Activated CD4-positive, alpha-beta memory T cell treated with anti-CD3 and anti-CD28 coated beads for 36 hours (primary cell): ENCODE data around the gene CXXC1. TPM values are rescaled to one million over a fixed set of nuclear protein-coding genes. Genes with fewer than 3 reads are reported as not detected.

Experiments used
- CTCF ChIA-PET: fragments of 350-600 bp; sonication (Branson Sonifier 250); formaldehyde crosslinking; loops from one replicate; lab custom pipeline; 2021; ENCODE audit warnings: antibody characterized with exemption, inconsistent platforms; lab: Charles Lee
- POLR2A ChIA-PET: fragments of 350-600 bp; sonication (Branson Sonifier 250); formaldehyde crosslinking; loops from one replicate; lab custom pipeline; 2021; ENCODE audit warnings: antibody characterized with exemption; lab: Charles Lee
- DNase-seq: peaks from one replicate; pipeline ENCODE4 v3.0.0-alpha.2; 2020
- H3K27ac Mint-ChIP-seq: one replicate; pipeline ENCODE4 v1.8.0; 2021; ENCODE audit warnings: mixed read lengths
- H3K27me3 Mint-ChIP-seq: one replicate; pipeline ENCODE4 v1.8.0; 2021; ENCODE audit warnings: mixed read lengths
- H3K36me3 Mint-ChIP-seq: one replicate; pipeline ENCODE4 v1.8.0; 2021; ENCODE audit warnings: mixed read lengths
- H3K4me1 Mint-ChIP-seq: one replicate; pipeline ENCODE4 v1.8.0; 2021; ENCODE audit warnings: low read depth, mixed read lengths
- H3K4me3 Mint-ChIP-seq: one replicate; pipeline ENCODE4 v1.8.0; 2021; ENCODE audit warnings: mild to moderate bottlenecking, mixed read lengths
- H3K9me3 Mint-ChIP-seq: one replicate; pipeline ENCODE4 v1.8.0; 2021; ENCODE audit warnings: mixed read lengths
- intact Hi-C: fragments of 100-400 bp; cut with micrococcal nuclease; formaldehyde crosslinking; loops from one replicate; pipeline ENCODE4 v1.15.1; 2023
- total RNA-seq, 2 experiments: library from RNA; stranded (reverse); gene quantifications; one replicate each; pipeline ENCODE4 v1.2.3, GENCODE V29; 2021

Gene CXXC1
- total RNA-seq, 2 experiments from 2014 or later = 80.8 to 80.9 TPM

GRCh38 chr18:50281295-50281971, 6.1 kb downstream of the CXXC1 start, which contains the start of gene MBD1:
Gene MBD1, minus strand, starts transcription at chr18:50281523. Its CDS starts 1,531 bp downstream, at chr18:50279992.
- POLR2A ChIA-PET = interaction anchor here (1.1 to 1.5 kb wide), 3 partner anchors 13 to 27 kb away, joined by 3 to 9 read pairs (median 8); partner anchors contain the start of gene CFAP53
- Mint-ChIP-seq H3K27me3 (no peaks in the 10 kb centered on the region), H3K9me3 (no peaks in the 10 kb centered on the region), H3K36me3 (peaks cover 61% of the 10 kb centered on the region), H3K4me3 (peak within 1 kb of the TSS; percentile 95), H3K27ac (peak within 1 kb of the TSS; percentile 90), H3K4me1 (peaks cover 35% of the 10 kb centered on the region)
- intact Hi-C loops = loop anchor here (1.0 to 10.0 kb wide), 3 partner anchors 15 to 1347 kb away; partner anchors contain the start of gene CFAP53
- CTCF ChIA-PET = interaction anchor here (1.4 to 2.1 kb wide), 3 partner anchors 13 to 76 kb away, joined by 4 to 21 read pairs (median 9); partner anchors contain the start of gene CFAP53
- peak; percentile 97 for DNase-seq

GRCh38 chr18:50280707-50281294, 6.7 kb downstream of the CXXC1 start:
- DNase-seq = no peak
- peak overlapping the region; percentile 95 for H3K4me3 Mint-ChIP-seq
- peaks cover 62% of the 10 kb centered on the region for H3K36me3 Mint-ChIP-seq
- no peaks in the 10 kb centered on the region for H3K9me3 Mint-ChIP-seq
- intact Hi-C loops = loop anchor here (1.0 to 10.0 kb wide), 3 partner anchors 14 to 1346 kb away; partner anchors contain the start of gene CFAP53
- no peaks in the 10 kb centered on the region for H3K27me3 Mint-ChIP-seq
- H3K4me1 Mint-ChIP-seq = peaks cover 30% of the 10 kb centered on the region
- H3K27ac Mint-ChIP-seq = peak overlapping the region; percentile 90
- CTCF ChIA-PET = interaction anchor here (1.4 to 2.1 kb wide), 3 partner anchors 12 to 77 kb away, joined by 4 to 21 read pairs (median 9); partner anchors contain the start of gene CFAP53
- POLR2A ChIA-PET = interaction anchor here (1.4 to 1.5 kb wide), 2 partner anchors 12 to 28 kb away, joined by 3 to 8 read pairs; no protein-coding TSS in a partner anchor

- peaks cover 60% of the 10 kb centered on the region for H3K36me3 Mint-ChIP-seq
- ChIA-PET POLR2A (no interaction called here), CTCF (interaction anchor here (0.7 to 2.3 kb wide), 2 partner anchors 11 to 12 kb away, joined by 3 to 12 read pairs; no protein-coding TSS in a partner anchor)
- no peaks in the 10 kb centered on the region for H3K9me3 Mint-ChIP-seq
- peaks cover 30% of the 10 kb centered on the region for H3K4me1 Mint-ChIP-seq
- H3K27ac Mint-ChIP-seq = no peak overlapping the region
- intact Hi-C loops = loop anchor here (10.0 kb wide), 1 partner anchor 1345 kb away; no protein-coding TSS in a partner anchor
- no peaks in the 10 kb centered on the region for H3K27me3 Mint-ChIP-seq
- H3K4me3 Mint-ChIP-seq = peak overlapping the region; percentile 95
- no peak for DNase-seq
Observed at GRCh38 chr18:50279752-50280151, 7.7 kb downstream of the CXXC1 start.

- intact Hi-C loops = no loop called here
- Mint-ChIP-seq H3K27me3 (no peaks in the 10 kb centered on the region), H3K9me3 (no peaks in the 10 kb centered on the region), H3K36me3 (peaks cover 57% of the 10 kb centered on the region), H3K27ac (no peak overlapping the region), H3K4me3 (no peak overlapping the region), H3K4me1 (peaks cover 23% of the 10 kb centered on the region)
- POLR2A ChIA-PET = no interaction called here
- no peak for DNase-seq
- CTCF ChIA-PET = interaction anchor here (2.3 kb wide), 1 partner anchor 9 kb away, joined by 12 read pairs; no protein-coding TSS in a partner anchor
Observed at GRCh38 chr18:50277942-50278341, 9.6 kb downstream of the CXXC1 start.

GRCh38 chr18:50276452-50276851, 11.0 kb downstream of the CXXC1 start:
- H3K27me3 Mint-ChIP-seq = no peaks in the 10 kb centered on the region

GRCh38 chr18:50275503-50276036, 11.9 kb downstream of the CXXC1 start:
- Mint-ChIP-seq H3K4me3 (no peak overlapping the region), H3K36me3 (peaks cover 56% of the 10 kb centered on the region), H3K9me3 (no peaks in the 10 kb centered on the region), H3K4me1 (peaks cover 16% of the 10 kb centered on the region), H3K27ac (no peak overlapping the region), H3K27me3 (no peaks in the 10 kb centered on the region)
- DNase-seq = no peak
- ChIA-PET POLR2A (no interaction called here), CTCF (no interaction called here)
- intact Hi-C loops = no loop called here

More at GRCh38 chr18:50276452-50276851, 11.0 kb downstream of the CXXC1 start:
- Mint-ChIP-seq H3K9me3 (no peaks in the 10 kb centered on the region), H3K4me3 (no peak overlapping the region), H3K36me3 (peaks cover 55% of the 10 kb centered on the region), H3K27ac (no peak overlapping the region), H3K4me1 (peaks cover 17% of the 10 kb centered on the region)
- no peak for DNase-seq
- POLR2A ChIA-PET = no interaction called here
- intact Hi-C loops = no loop called here
- CTCF ChIA-PET = no interaction called here

GRCh38 chr18:50274941-50275340, 12.6 kb downstream of the CXXC1 start:
- H3K36me3 Mint-ChIP-seq = peaks cover 54% of the 10 kb centered on the region
- peaks cover 10% of the 10 kb centered on the region for H3K4me1 Mint-ChIP-seq
- ChIA-PET CTCF (no interaction called here), POLR2A (no interaction called here)
- intact Hi-C loops = no loop called here
- H3K27me3 Mint-ChIP-seq = no peaks in the 10 kb centered on the region
- H3K27ac Mint-ChIP-seq = no peak overlapping the region
- no peaks in the 10 kb centered on the region for H3K9me3 Mint-ChIP-seq
- no peak for DNase-seq
- H3K4me3 Mint-ChIP-seq = no peak overlapping the region

GRCh38 chr18:50274044-50274442, 13.4 kb downstream of the CXXC1 start:
- no peak overlapping the region for H3K27ac Mint-ChIP-seq
- no peaks in the 10 kb centered on the region for H3K27me3 Mint-ChIP-seq
- ChIA-PET POLR2A (no interaction called here), CTCF (no interaction called here)
- H3K36me3 Mint-ChIP-seq = peaks cover 54% of the 10 kb centered on the region
- intact Hi-C loops = no loop called here
- H3K9me3 Mint-ChIP-seq = no peaks in the 10 kb centered on the region
- peaks cover 3% of the 10 kb centered on the region for H3K4me1 Mint-ChIP-seq
- no peak for DNase-seq
- H3K4me3 Mint-ChIP-seq = no peak overlapping the region

GRCh38 chr18:50273203-50274043, 14.1 kb downstream of the CXXC1 start:
- CTCF ChIA-PET = no interaction called here
- POLR2A ChIA-PET = no interaction called here

GRCh38 chr18:50272568-50272967, 14.9 kb downstream of the CXXC1 start:
- Mint-ChIP-seq H3K4me3 (no peak overlapping the region), H3K9me3 (no peaks in the 10 kb centered on the region), H3K27me3 (no peaks in the 10 kb centered on the region), H3K36me3 (peaks cover 50% of the 10 kb centered on the region), H3K4me1 (peaks cover 4% of the 10 kb centered on the region), H3K27ac (no peak overlapping the region)
- CTCF ChIA-PET = no interaction called here
- no peak for DNase-seq
- POLR2A ChIA-PET = no interaction called here
- intact Hi-C loops = no loop called here

More at GRCh38 chr18:50273203-50274043, 14.1 kb downstream of the CXXC1 start:
- H3K9me3 Mint-ChIP-seq = no peaks in the 10 kb centered on the region
- no peak for DNase-seq
- H3K27ac Mint-ChIP-seq = no peak overlapping the region
- peaks cover 52% of the 10 kb centered on the region for H3K36me3 Mint-ChIP-seq
- peaks cover 2% of the 10 kb centered on the region for H3K4me1 Mint-ChIP-seq
- no peaks in the 10 kb centered on the region for H3K27me3 Mint-ChIP-seq
- no peak overlapping the region for H3K4me3 Mint-ChIP-seq
- intact Hi-C loops = no loop called here
